Thymus (tissue), 11 donors: ENCODE results near the gene ATG2A. TPM values are rescaled to one million over a fixed set of nuclear protein-coding genes. Genes with fewer than 3 reads are reported as not detected.
A peak's percentile ranks its signal among the peaks of the same experiment; 100 is the strongest.

Experiments used
- DNase-seq, 9 donors: peaks; one replicate each; pipeline ENCODE4 v3.0.0-alpha.2; 2013; ENCODE audit warnings: low spot score in 9 of 9, low read depth in 6 of 9, missing footprints in 1 of 9
- H3K27ac ChIP-seq, 2 donors: one replicate each; pipeline ENCODE4 v1.5.1; 2013; ENCODE audit warnings: control low read depth in 1 of 2, low read depth in 1 of 2, low read length in 1 of 2, mild to moderate bottlenecking in 1 of 2, moderate library complexity in 1 of 2
- H3K27me3 ChIP-seq, 2 donors: one replicate each; pipeline ENCODE4 v1.5.1; 2013; ENCODE audit warnings: low read length in 1 of 2; ENCODE audit not compliant: control insufficient read depth in 2 of 2, insufficient read depth in 1 of 2
- H3K36me3 ChIP-seq, 2 donors: one replicate each; pipeline ENCODE4 v1.5.1; 2013; ENCODE audit warnings: low read length in 1 of 2, mild to moderate bottlenecking in 1 of 2, moderate library complexity in 1 of 2; ENCODE audit not compliant: control insufficient read depth in 2 of 2, insufficient read depth in 2 of 2
- H3K4me1 ChIP-seq, 2 donors: one replicate each; pipeline ENCODE4 v1.5.1; 2013; ENCODE audit warnings: low read length in 2 of 2; ENCODE audit not compliant: control insufficient read depth in 2 of 2, insufficient read depth in 2 of 2
- H3K4me3 ChIP-seq, 2 donors: one replicate each; pipeline ENCODE4 v1.5.1; 2013; ENCODE audit warnings: low read length in 2 of 2, control low read depth in 1 of 2, mild to moderate bottlenecking in 1 of 2
- H3K9me3 ChIP-seq, 2 donors: one replicate each; pipeline ENCODE4 v1.5.1; 2013; ENCODE audit warnings: low read length in 1 of 2, mild to moderate bottlenecking in 1 of 2; ENCODE audit not compliant: control insufficient read depth in 2 of 2, insufficient read depth in 1 of 2
- WGBS: extraction: QIAGEN DNeasy Blood & Tissue Kit; methylation state at CpG from one replicate; pipeline ENCODE4 v1.1.7; 2013; 5-methylcytosine and 5-hydroxymethylcytosine counted together
- polyA plus RNA-seq: library from polyadenylated mRNA; stranded (reverse); fragments of 200-250 nt; gene quantifications from one replicate; pipeline ENCODE4 v1.2.3, GENCODE V29; 2013
- total RNA-seq: library from RNA; stranded (reverse); fragments of 120-200 nt; gene quantifications from one replicate; pipeline ENCODE4 v1.2.4, GENCODE V29; 2013
- donor health status: healthy.

ATG2A gene
- total and polyA plus RNA-seq, 2 donors, result 6.3 to 35.2 TPM

DNA sequence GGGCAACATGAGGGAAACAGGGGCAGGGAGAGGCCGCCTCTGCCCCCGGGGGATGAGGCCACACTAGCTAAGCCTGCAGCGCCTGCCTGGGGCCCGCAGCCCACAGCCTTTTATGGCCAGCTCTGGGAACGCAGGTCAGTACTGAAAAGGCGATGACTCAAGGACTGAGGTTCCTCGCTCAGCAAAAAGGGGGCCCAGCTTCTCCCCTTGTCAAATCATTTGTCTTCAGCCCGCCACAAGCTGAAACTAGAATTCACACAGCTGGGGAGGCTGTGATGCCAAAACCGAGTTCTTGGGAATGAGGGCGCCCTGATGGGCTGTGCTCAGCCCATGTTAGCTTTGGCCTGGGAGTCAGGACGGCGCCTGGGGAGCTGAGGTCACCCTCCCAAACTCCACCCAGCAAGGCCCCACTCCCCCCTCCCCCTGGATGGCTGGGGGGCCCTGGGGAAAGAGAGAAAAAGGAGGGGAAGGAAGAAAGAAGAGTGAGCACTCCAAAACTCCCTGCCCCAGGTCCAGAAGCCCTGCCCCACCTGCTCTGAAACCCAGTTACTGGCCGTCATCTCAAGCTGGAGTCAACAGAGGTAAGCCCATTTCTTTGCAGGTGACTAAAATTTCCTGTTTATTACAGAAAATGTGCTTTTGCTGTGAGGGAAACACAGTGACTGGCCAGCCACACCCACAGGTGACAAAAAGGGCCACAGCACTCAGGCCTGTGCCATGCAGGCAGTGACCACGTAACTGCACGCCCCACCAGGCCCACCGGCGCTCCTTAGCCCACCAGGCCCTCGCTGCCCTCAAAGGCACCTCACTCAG is 52.3 kb downstream of the ATG2A start:
- Histone ChIP-seq H3K27me3 (no peaks in the 10 kb centered on the region), H3K36me3 (peaks cover 14 to 16% of the 10 kb centered on the region in 2 donors), H3K9me3 (no peaks in the 10 kb centered on the region), H3K27ac (peak overlapping the region; percentile 79 to 86), H3K4me3 (no peak overlapping the region), H3K4me1 (peaks cover 68 to 82% of the 10 kb centered on the region in 2 donors)
- WGBS, result 83% methylated on average over 18 of the region's 18 CpGs
- no peak for DNase-seq

DNA sequence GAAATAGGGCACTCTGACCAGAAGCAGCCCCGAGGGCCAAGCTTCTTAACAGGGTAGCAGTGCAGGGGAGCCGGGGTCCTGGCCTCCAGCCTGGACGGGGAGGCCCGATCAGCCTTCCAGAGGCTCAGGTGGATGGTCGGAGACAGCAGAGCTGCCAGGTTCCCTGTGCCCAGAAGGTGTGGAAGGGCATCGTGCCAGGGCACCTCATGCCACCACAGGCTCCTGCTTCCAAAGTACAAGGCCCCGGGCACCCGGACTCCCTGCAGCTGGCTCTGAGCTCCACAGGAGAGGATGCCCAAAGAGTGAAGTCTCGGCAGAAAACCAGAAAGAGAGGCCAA is 52.9 kb downstream of the ATG2A start:
- Histone ChIP-seq H3K4me1 (peaks cover 68 to 82% of the 10 kb centered on the region in 2 donors), H3K36me3 (peaks cover 16 to 17% of the 10 kb centered on the region in 2 donors), H3K4me3 (no peak overlapping the region), H3K27ac (peak overlapping the region; percentile 79 to 86), H3K9me3 (no peaks in the 10 kb centered on the region), H3K27me3 (no peaks in the 10 kb centered on the region)
- no peak for DNase-seq
- WGBS, result 81% methylated on average over 9 of the region's 9 CpGs

DNA sequence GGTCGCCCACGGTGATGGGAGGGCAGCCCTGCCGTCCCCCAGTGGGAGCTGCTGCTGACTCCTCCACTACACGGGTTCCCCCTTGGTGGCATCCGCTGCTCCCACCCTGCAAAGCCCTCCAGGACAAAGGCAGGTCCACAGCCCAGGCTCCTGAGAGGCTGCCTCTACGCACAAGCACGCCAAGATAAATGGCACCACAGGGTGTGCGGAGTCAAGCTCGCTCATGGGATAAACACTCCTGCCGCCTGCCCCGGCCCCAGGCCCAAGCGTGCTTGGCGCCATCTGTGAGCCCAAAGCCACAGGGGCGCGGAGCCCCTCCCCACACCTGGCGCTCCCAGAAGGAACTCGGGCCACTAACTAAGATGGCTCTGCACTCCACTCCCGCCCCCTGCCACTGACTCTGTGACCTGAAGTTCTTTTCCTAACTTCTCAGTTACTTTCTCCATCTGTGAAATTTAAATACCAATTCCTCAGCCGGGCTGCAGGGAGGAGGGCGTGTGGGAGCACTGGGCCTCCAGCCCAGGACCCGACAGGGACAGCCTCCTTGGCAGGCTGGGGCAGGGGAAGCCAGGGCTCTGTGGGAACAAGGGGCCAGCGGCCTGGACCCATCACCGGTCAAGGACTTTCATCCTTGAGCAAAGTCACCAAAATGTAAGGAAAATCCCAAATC is 53.5 kb downstream of the ATG2A start:
- no peaks in the 10 kb centered on the region for H3K9me3 ChIP-seq
- peaks cover 14 to 18% of the 10 kb centered on the region in 2 donors for H3K36me3 ChIP-seq
- 89% methylated on average over 23 of the region's 23 CpGs for WGBS
- H3K4me3 ChIP-seq, result no peak overlapping the region
- no peak for DNase-seq
- peaks cover 68 to 82% of the 10 kb centered on the region in 2 donors for H3K4me1 ChIP-seq
- H3K27me3 ChIP-seq, result no peaks in the 10 kb centered on the region
- H3K27ac ChIP-seq, result peak overlapping the region; percentile 79 to 86

DNA sequence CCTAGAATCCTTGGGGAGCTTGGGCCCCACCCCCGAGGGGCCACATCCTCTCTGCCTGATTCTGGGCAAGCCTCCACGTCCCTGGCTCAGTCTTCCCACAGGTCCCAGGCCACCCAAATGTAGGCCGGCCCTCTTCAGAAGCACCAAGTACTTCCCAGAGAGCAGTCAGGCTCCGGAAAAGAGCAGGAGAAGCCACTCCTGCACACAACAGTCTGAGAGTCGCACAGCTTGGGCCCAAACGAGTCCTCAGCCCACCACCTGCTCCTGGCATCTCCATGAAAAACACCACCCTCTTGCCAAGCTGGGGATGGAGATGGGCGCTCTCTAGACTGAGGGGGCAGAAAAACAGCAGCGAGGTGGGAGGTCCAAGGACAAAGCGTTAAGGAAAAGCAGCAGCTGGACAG is 54.0 kb downstream of the ATG2A start:
- Histone ChIP-seq H3K27ac (peak overlapping the region; percentile 72 to 86), H3K4me1 (peaks cover 65 to 82% of the 10 kb centered on the region in 2 donors)

DNA sequence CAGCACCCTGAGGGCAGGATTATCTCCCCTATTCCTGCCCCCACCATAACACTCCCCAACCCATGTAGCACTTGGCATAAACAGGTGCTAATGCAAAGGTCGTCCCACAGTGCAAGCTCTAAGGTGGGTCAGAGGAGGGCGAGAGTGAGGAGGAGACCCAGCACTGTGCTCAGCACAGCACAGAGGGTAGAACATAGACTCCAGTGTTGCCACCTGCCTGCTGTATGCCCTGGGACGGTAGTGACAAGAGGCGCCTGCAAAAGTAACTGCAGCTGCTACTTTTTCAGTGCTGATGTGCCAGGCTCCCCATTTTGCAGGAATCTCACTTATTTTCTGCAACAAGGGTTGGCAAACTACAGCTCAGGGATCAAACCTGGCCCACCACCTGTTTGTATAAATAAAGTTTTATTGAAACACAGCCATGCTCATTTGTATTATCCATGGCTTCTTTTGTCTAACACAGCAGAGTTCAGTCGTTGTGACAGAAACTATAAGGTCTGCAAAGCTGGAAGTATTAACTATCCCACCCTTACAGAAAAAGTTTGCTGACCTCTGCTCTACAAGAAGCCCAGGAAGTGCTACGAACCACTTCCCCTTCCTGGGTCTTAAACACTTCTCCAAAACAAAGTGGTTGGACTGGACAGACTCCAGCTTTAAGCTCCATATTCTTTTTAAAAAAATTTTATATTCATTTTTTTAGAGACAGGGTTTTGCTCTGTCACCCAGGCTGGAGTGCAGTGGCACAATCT is 55.6 kb downstream of the ATG2A start:
- Histone ChIP-seq H3K27me3 (no peaks in the 10 kb centered on the region), H3K27ac (peak overlapping the region; percentile 86 to 89), H3K36me3 (peaks cover 23 to 24% of the 10 kb centered on the region in 2 donors), H3K4me3 (no peak overlapping the region), H3K9me3 (no peaks in the 10 kb centered on the region), H3K4me1 (peaks cover 65 to 92% of the 10 kb centered on the region in 2 donors)
- 50% methylated on average over 6 of the region's 6 CpGs for WGBS
- peak in 1 of 9 donors; percentile 69 for DNase-seq

More for the DNA sequence above, 54.0 kb downstream of the ATG2A start:
- no peaks in the 10 kb centered on the region for H3K27me3 ChIP-seq
- H3K4me3 ChIP-seq, result no peak overlapping the region
- peaks cover 12 to 20% of the 10 kb centered on the region in 2 donors for H3K36me3 ChIP-seq
- no peaks in the 10 kb centered on the region for H3K9me3 ChIP-seq
- no peak for DNase-seq
- 90% methylated on average over 9 of the region's 9 CpGs for WGBS

DNA sequence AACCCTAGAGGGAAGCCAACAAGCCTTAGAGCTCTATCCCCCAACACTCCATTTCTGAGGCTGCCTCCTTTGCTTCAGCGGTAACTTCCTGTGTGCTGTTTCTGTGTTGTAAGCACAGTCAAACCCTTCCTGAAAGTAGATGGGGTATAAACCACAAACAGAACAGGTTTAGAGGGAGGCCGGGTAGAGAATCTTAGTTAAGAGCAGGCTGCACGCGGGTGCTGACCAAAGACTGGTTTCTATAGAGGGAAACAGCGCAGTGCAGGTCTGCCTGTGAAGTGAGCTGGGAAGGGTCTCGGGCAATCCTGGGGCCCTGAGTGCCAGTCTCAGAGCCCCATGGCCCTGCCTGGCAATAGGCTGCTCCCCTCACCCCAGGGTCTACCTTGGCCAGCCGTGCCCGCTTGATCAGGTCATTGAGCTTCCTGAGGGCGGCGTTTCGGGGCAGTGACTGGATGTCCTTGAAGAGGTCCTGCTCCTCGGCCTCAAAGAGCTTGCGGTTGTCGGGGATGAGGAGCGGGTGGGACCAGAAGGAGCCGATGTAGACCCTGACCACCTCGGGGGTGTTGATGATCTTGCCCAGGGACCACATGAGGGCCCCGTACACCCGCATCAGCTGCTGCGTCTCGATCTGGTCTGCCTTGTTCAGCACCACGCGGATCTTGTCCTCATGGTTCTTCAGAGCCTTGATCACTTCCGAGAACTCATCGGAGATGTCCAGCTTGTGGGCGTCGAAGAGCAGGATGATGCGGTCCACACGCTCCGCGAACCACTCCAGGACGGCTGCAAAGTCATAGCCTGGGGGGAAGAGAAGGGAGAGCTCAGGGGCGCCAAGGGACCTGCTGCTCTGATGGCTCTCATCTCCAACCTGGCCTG is 57.2 kb downstream of the ATG2A start:
- Histone ChIP-seq H3K36me3 (peaks cover 35% of the 10 kb centered on the region in 2 donors), H3K27me3 (no peaks in the 10 kb centered on the region), H3K9me3 (no peaks in the 10 kb centered on the region), H3K27ac (peak overlapping the region; percentile 98 to 99), H3K4me3 (peak overlapping the region; percentile 15 to 36), H3K4me1 (peaks cover 59 to 100% of the 10 kb centered on the region in 2 donors)
- DNase-seq, result peak in 8 of 9 donors; percentile 58 to 92 (median 74)
- WGBS, result 71% methylated on average over 33 of the region's 33 CpGs

DNA sequence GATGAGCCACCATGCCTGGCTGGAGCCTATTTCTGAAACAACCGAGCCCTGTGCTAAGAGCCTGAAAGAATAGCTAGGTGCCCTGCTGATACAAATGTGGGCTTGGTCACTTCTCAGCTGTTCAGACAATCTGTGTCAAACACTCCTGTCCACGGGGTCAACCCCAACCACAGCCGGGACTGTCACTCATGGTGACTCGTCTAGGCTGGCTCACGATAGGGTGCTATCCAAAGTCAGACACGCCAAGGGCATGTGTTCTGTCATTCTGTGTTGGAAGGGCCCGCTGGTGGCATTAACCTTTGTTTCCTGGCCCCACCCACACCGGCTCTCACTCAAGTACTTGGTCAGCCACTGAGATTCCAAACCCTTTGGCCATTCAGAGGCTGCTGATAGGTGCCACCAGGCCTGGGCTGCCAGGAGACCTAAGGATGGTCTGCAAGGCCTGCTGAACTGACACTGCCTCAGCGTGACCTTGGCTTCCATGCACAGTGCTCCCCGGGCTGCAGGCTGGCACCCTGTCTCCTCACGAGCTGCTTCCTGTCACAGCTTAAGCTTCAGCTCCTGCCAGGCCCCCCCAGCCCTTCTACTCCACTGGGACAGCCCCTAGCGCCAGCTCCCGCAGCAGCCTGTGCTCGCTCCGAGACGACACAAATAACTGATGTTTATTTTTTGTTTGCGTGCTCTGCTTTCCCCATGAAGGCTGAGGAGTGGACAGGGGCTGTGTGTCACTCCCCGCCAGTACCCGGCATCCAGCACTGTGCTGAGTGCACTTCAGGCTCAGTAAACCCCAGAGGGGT is 58.3 kb downstream of the ATG2A start:
- Histone ChIP-seq H3K27me3 (no peaks in the 10 kb centered on the region), H3K9me3 (no peaks in the 10 kb centered on the region), H3K27ac (peak overlapping the region; percentile 98 to 99), H3K4me1 (peaks cover 57 to 100% of the 10 kb centered on the region in 2 donors), H3K36me3 (peaks cover 46% of the 10 kb centered on the region in 2 donors), H3K4me3 (peak overlapping the region; percentile 15 to 36)
- DNase-seq, result peak in 4 of 9 donors; percentile 69 to 86 (median 72)
- 40% methylated on average over 19 of the region's 19 CpGs for WGBS

DNA sequence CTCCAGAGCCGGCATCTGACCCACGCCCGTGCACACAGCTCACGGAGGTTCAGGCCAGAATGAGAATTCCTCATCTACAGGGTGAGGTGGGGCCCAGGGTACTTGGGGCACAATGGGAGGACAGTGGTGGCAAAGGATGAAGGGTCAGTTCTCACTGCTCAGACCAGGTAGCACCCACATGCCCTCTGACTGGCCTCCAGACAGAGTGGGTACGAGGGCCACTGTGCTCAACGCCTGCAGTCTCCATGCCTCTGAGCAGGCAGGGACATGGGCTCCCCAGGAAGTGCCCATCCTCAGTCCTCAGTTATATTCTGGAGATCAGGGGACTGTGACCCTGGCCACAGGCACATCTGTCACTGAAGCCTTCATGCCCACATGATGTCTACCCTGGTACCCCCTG is 59.5 kb downstream of the ATG2A start:
- H3K36me3 ChIP-seq, result peaks cover 47 to 57% of the 10 kb centered on the region in 2 donors
- 90% methylated on average over 6 of the region's 6 CpGs for WGBS
- DNase-seq, result no peak
- no peak overlapping the region for H3K4me3 ChIP-seq
- peak overlapping the region in 1 of 2 donors; percentile 81 for H3K27ac ChIP-seq
- no peaks in the 10 kb centered on the region for H3K27me3 ChIP-seq
- no peaks in the 10 kb centered on the region for H3K9me3 ChIP-seq
- peaks cover 57 to 100% of the 10 kb centered on the region in 2 donors for H3K4me1 ChIP-seq
